Gastrocnemius medialis (tissue), 4 donors: ENCODE results near the gene RGR. TPM values are rescaled to one million over a fixed set of nuclear protein-coding genes. Genes with fewer than 3 reads are reported as not detected.

Experiments used
- ATAC-seq, 2 donors: fragments of 150-250 bp; one replicate each; pipeline ENCODE4 v1.9.1; 2016
- DNase-seq, 2 donors: peaks; one replicate each; pipeline ENCODE4 v3.0.0-alpha.2; 2019
- H3K27ac ChIP-seq, 4 donors: fragments of 200-600 bp; sonication (generic); 1 replicate in 1 of 4; 2 replicates in 3 of 4; pipeline ENCODE4 v1.5.1; 2016 to 2018; ENCODE audit warnings: mild to moderate bottlenecking in 2 of 4, moderate library complexity in 1 of 4
- H3K27me3 ChIP-seq, 3 donors: fragments of 200-600 bp; sonication (generic) in 2 of 3; 1 replicate in 1 of 3; 2 replicates in 2 of 3; pipeline versions ENCODE4 v1.5.1 to v1.6.0; 2016 to 2019; ENCODE audit warnings: mild to moderate bottlenecking in 1 of 3, moderate library complexity in 1 of 3
- H3K36me3 ChIP-seq, 2 donors: fragments of 200-600 bp; sonication (generic) in 1 of 2; one replicate each; pipeline ENCODE4 v1.5.1; 2017 to 2018
- H3K4me1 ChIP-seq, 2 donors: fragments of 200-600 bp; sonication (generic) in 1 of 2; one replicate each; pipeline ENCODE4 v1.5.1; 2016 to 2017; ENCODE audit warnings: mild to moderate bottlenecking in 2 of 2
- H3K4me3 ChIP-seq, 4 donors: fragments of 200-600 bp; sonication (generic) in 3 of 4; 1 replicate in 1 of 4; 2 replicates in 3 of 4; pipeline ENCODE4 v1.5.1; 2016 to 2019; ENCODE audit warnings: mild to moderate bottlenecking in 2 of 4
- H3K9me3 ChIP-seq, 3 donors: fragments of 200-600 bp; sonication (generic) in 2 of 3; 1 replicate in 1 of 3; 2 replicates in 2 of 3; pipeline ENCODE4 v1.5.1; 2016 to 2019
- CTCF ChIP-seq, 5 experiments: fragments of 450-650 bp in 3 of 5; fragments of 200-600 bp in 2 of 5; sonication (generic) in 2 of 5; IDR thresholded peaks in 4 of 5; conservative IDR thresholded peaks in 1 of 5; 1 replicate in 4 of 5; 2 replicates in 1 of 5; pipeline ENCODE4 v1.5.1; 2016 to 2019; ENCODE audit warnings: antibody characterized with exemption in 5 of 5, mild to moderate bottlenecking in 3 of 5, moderate library complexity in 3 of 5
- POLR2A ChIP-seq, 2 donors: fragments of 450-650 bp; IDR thresholded peaks; one replicate each; pipeline ENCODE4 v1.6.1; 2017; ENCODE audit warnings: antibody characterized with exemption in 2 of 2, mild to moderate bottlenecking in 2 of 2, moderate library complexity in 2 of 2
- in situ Hi-C, 4 donors: fragments of 200-750 bp; cut with MboI; loops; one replicate each; pipeline versions ENCODE4 v1.15.0 to v1.8.0; 2017; ENCODE audit warnings: low sequenced_read_pairs in 4 of 4
- intact Hi-C: fragments of 100-400 bp; cut with DNase I; formaldehyde crosslinking; loops from one replicate; pipeline ENCODE4 v1.15.1; 2023; ENCODE audit warnings: low total_unique reads
- total RNA-seq, 4 donors: library from RNA; depleted of rRNA; stranded (reverse); fragments of >200 nt; gene quantifications; one replicate each; pipeline versions ENCODE4 v1.1.0 to v1.2.3, GENCODE V29; 2016

Gene RGR
- total RNA-seq, 4 donors from 2014 or later, result 0.22 TPM; not detected in 3

- H3K4me3 ChIP-seq, result no peak overlapping the region
- intact Hi-C loops (no loop called here), in situ Hi-C loops (no loop called here)
- DNase-seq, result no peak
- H3K27ac ChIP-seq, result no peak overlapping the region
- H3K9me3 ChIP-seq, result no peaks in the 10 kb centered on the region
- no peaks in the 10 kb centered on the region for H3K27me3 ChIP-seq
- no peak for ATAC-seq
- no peaks in the 10 kb centered on the region for H3K4me1 ChIP-seq
- H3K36me3 ChIP-seq, result no peaks in the 10 kb centered on the region
- TF ChIP-seq CTCF (IDR thresholded peaks at IDR 0.05 in 4 of 5, conservative IDR thresholded peaks at IDR 0.05 in 1 of 5) (no peak), POLR2A (IDR thresholded peaks at IDR 0.05) (no peak)
These were observed 30.7 kb upstream of the RGR start for GRCh38 chr10:84214046-84214572.

- Histone ChIP-seq H3K27ac (no peak overlapping the region), H3K9me3 (no peaks in the 10 kb centered on the region), H3K27me3 (no peaks in the 10 kb centered on the region), H3K4me1 (no peaks in the 10 kb centered on the region), H3K36me3 (no peaks in the 10 kb centered on the region), H3K4me3 (no peak overlapping the region)
- ATAC-seq (no peak), DNase-seq (no peak)
- in situ Hi-C loops (no loop called here), intact Hi-C loops (no loop called here)
- no peak for TF ChIP-seq POLR2A (IDR thresholded peaks at IDR 0.05)
- TF ChIP-seq CTCF (IDR thresholded peaks at IDR 0.05 in 4 of 5, conservative IDR thresholded peaks at IDR 0.05 in 1 of 5), result no peak
These were observed 30.1 kb upstream of the RGR start for GRCh38 chr10:84214612-84215235.

- DNase-seq (no peak), ATAC-seq (no peak)
- Histone ChIP-seq H3K27ac (no peak overlapping the region), H3K4me1 (no peaks in the 10 kb centered on the region), H3K36me3 (no peaks in the 10 kb centered on the region), H3K27me3 (no peaks in the 10 kb centered on the region), H3K4me3 (no peak overlapping the region), H3K9me3 (no peaks in the 10 kb centered on the region)
- no peak for TF ChIP-seq CTCF (IDR thresholded peaks at IDR 0.05 in 4 of 5, conservative IDR thresholded peaks at IDR 0.05 in 1 of 5)
- TF ChIP-seq POLR2A (IDR thresholded peaks at IDR 0.05), result no peak
- intact Hi-C loops, result no loop called here
- in situ Hi-C loops, result no loop called here
These were observed 28.0 kb upstream of the RGR start for GRCh38 chr10:84216834-84217233.

- DNase-seq (no peak), ATAC-seq (no peak)
- in situ Hi-C loops, result no loop called here
- Histone ChIP-seq H3K9me3 (no peaks in the 10 kb centered on the region), H3K27me3 (no peaks in the 10 kb centered on the region), H3K4me3 (no peak overlapping the region), H3K36me3 (no peaks in the 10 kb centered on the region), H3K27ac (no peak overlapping the region), H3K4me1 (no peaks in the 10 kb centered on the region)
- intact Hi-C loops, result no loop called here
- TF ChIP-seq CTCF (IDR thresholded peaks at IDR 0.05 in 4 of 5, conservative IDR thresholded peaks at IDR 0.05 in 1 of 5) (no peak), POLR2A (IDR thresholded peaks at IDR 0.05) (no peak)
These were observed 27.1 kb upstream of the RGR start for GRCh38 chr10:84217746-84218145.

GRCh38 chr10:84221916-84222315 lies 22.9 kb upstream of the RGR start:
- Histone ChIP-seq H3K9me3 (no peaks in the 10 kb centered on the region), H3K4me1 (no peaks in the 10 kb centered on the region), H3K27ac (no peak overlapping the region), H3K4me3 (no peak overlapping the region), H3K36me3 (no peaks in the 10 kb centered on the region), H3K27me3 (no peaks in the 10 kb centered on the region)
- DNase-seq (no peak), ATAC-seq (no peak)
- in situ Hi-C loops, result no loop called here
- no peak for TF ChIP-seq POLR2A (IDR thresholded peaks at IDR 0.05)
- intact Hi-C loops, result no loop called here
